NOMO-1 (cell line): ENCODE measurements around the gene CDC42EP1.

Source experiments
- DNase-seq, 2 experiments: peaks; one replicate each; lab custom pipeline; 2025; ENCODE audit not compliant: unreplicated experiment in 2 of 2; lab: John Stamatoyannopoulos, UW

The CDC42EP1 gene

GRCh38 chr22:37557321-37558001, 2.8 kb upstream of the CDC42EP1 start:
- DNase-seq = no peak

- no peak for DNase-seq
These were observed 1.5 kb upstream of the CDC42EP1 start for GRCh38 chr22:37558815-37559214.

GRCh38 chr22:37559521-37559900, 769 bp upstream of the CDC42EP1 start:
- DNase-seq = no peak

- DNase-seq = no peak
These were observed 430 bp downstream of the CDC42EP1 start for GRCh38 chr22:37560608-37561211.

- peak; percentile 59 to 77 for DNase-seq
These were observed 1.1 kb downstream of the CDC42EP1 start for GRCh38 chr22:37561212-37562048.

- DNase-seq = no peak
These were observed 2.0 kb downstream of the CDC42EP1 start for GRCh38 chr22:37562049-37562875.

- no peak for DNase-seq
These were observed 3.1 kb downstream of the CDC42EP1 start for GRCh38 chr22:37563153-37564081.

GRCh38 chr22:37564111-37564711, 3.9 kb downstream of the CDC42EP1 start:
- no peak for DNase-seq

- no peak for DNase-seq
These were observed 5.5 kb downstream of the CDC42EP1 start for GRCh38 chr22:37565830-37566229.

- DNase-seq = no peak
These were observed 6.1 kb downstream of the CDC42EP1 start for GRCh38 chr22:37566329-37566837.

GRCh38 chr22:37566903-37567798, 6.9 kb downstream of the CDC42EP1 start:
- DNase-seq = peak; percentile 66 to 71

- DNase-seq = no peak
These were observed 7.7 kb downstream of the CDC42EP1 start for GRCh38 chr22:37568012-37568411.

GRCh38 chr22:37568448-37569008, 8.2 kb downstream of the CDC42EP1 start:
- DNase-seq = no peak

- no peak for DNase-seq
These were observed 9.0 kb downstream of the CDC42EP1 start for GRCh38 chr22:37569009-37569920.

GRCh38 chr22:37569921-37570660, 9.8 kb downstream of the CDC42EP1 start:
- no peak for DNase-seq

GRCh38 chr22:37570661-37570976, 10.3 kb downstream of the CDC42EP1 start:
- no peak for DNase-seq
